GM12878 (cell line): ENCODE measurements around the gene IL17F. TPM values are rescaled to one million over a fixed set of nuclear protein-coding genes. Genes with fewer than 3 reads are reported as not detected.
A peak's percentile ranks its signal among the peaks of the same experiment; 100 is the strongest.

ENCODE experiments used
- E2F4 ChIP-seq: IDR thresholded peaks from 2 replicates; pipeline ENCODE4 v1.6.1; 2012; ENCODE audit warnings: low read depth, low read length, improper control_type of control experiment
- EP300 ChIP-seq, 2 experiments: fragments of 150-350 bp in 1 of 2; IDR thresholded peaks; 2 replicates each; pipeline ENCODE4 v1.6.1; 2011 to 2012; ENCODE audit warnings: low read depth in 2 of 2, low read length in 2 of 2, borderline replicate concordance in 1 of 2, improper control_type of control experiment in 1 of 2, inconsistent platforms in 1 of 2; ENCODE audit not compliant: control insufficient read depth in 1 of 2
- HCFC1 ChIP-seq: fragments of 150-350 bp; IDR thresholded peaks from 2 replicates; pipeline ENCODE4 v1.6.1; 2014; ENCODE audit warnings: low read length
- HDAC2 ChIP-seq: fragments of 200-600 bp; sonication (generic); IDR thresholded peaks from 2 replicates; pipeline ENCODE4 v1.6.1; 2017
- IKZF1 ChIP-seq: fragments of 450-650 bp; conservative IDR thresholded peaks from 2 replicates; pipeline ENCODE4 v1.6.1; 2017; ENCODE audit warnings: antibody characterized with exemption, mild to moderate bottlenecking
- KLF5 ChIP-seq: fragments of 450-650 bp; IDR thresholded peaks from 2 replicates; pipeline ENCODE4 v1.6.1; 2014; ENCODE audit warnings: mild to moderate bottlenecking; ENCODE audit not compliant: partially characterized antibody
- NR2C2 ChIP-seq: IDR thresholded peaks from 2 replicates; pipeline ENCODE4 v1.6.1; 2011; ENCODE audit warnings: borderline replicate concordance, low read depth; ENCODE audit not compliant: control insufficient read depth, insufficient read length
- NR2F1 ChIP-seq: fragments of 450-650 bp; conservative IDR thresholded peaks from 2 replicates; pipeline ENCODE4 v1.6.1; 2017; ENCODE audit warnings: mild to moderate bottlenecking
- PBX3 ChIP-seq: IDR thresholded peaks from 2 replicates; pipeline ENCODE4 v1.6.1; 2011; ENCODE audit warnings: mild to moderate bottlenecking, low read depth, low read length, moderate library complexity; ENCODE audit not compliant: insufficient replicate concordance
- RELB ChIP-seq: fragments of 450-650 bp; IDR thresholded peaks from 2 replicates; pipeline ENCODE4 v1.6.1; 2017; ENCODE audit warnings: low read depth, mild to moderate bottlenecking, moderate library complexity
- SMAD5 ChIP-seq: IDR thresholded peaks from 2 replicates; pipeline ENCODE4 v1.6.1; 2016; ENCODE audit warnings: antibody characterized with exemption, low read depth
- TARDBP ChIP-seq: IDR thresholded peaks from 2 replicates; pipeline ENCODE4 v1.6.1; 2016; ENCODE audit warnings: borderline replicate concordance
- YY1 ChIP-seq: IDR thresholded peaks from 2 replicates; pipeline ENCODE4 v1.6.1; 2011; ENCODE audit warnings: low read depth, mild to moderate bottlenecking, low read length
- ZBTB33 ChIP-seq: fragments of 450-650 bp; IDR thresholded peaks from 2 replicates; pipeline ENCODE4 v1.6.1; 2017; ENCODE audit warnings: mild to moderate bottlenecking
- ZNF592 ChIP-seq: fragments of 450-650 bp; IDR thresholded peaks from 2 replicates; pipeline ENCODE4 v1.6.1; 2017; ENCODE audit warnings: mild to moderate bottlenecking, moderate library complexity
- polyA plus RNA-seq, 11 experiments: library from polyadenylated mRNA; depleted of rRNA in 4 of 11; unstranded in 6 of 11; stranded (reverse) in 5 of 11; fragments of >200 nt; fragmentation: Nextera tagmentation in 4 of 11; fragmentation: Illumina TruSeq in 1 of 11; extraction: Ambion mirVana in 4 of 11; extraction: Trizol in 1 of 11; gene quantifications; 1 replicate in 1 of 11; 2 replicates in 10 of 11; pipeline versions ENCODE4 v1.2.1 to v1.2.3, GENCODE V29; 2011 to 2016; ENCODE audit warnings: inconsistent platforms in 2 of 11, missing spikeins in 2 of 11, low read depth in 1 of 11
- total RNA-seq, 4 experiments: library from RNA; depleted of rRNA in 3 of 4; stranded (reverse); fragments of >200 nt in 3 of 4; fragmentation: Illumina TruSeq in 1 of 4; extraction: Trizol in 1 of 4; gene quantifications; 2 replicates each; pipeline versions ENCODE4 v1.2.1 to v1.2.3, GENCODE V29; 2013 to 2021

IL17F gene
- total and polyA plus RNA-seq, 10 of the 15 experiments (the other 5 are each of a cell fraction or from before 2014, with no cell fraction given) = 0.20 TPM; not detected in 9

GRCh38 chr6:52284460-52285176 lies 40.3 kb upstream of the IL17F start, which contains the start of gene MCM3 (continued):
- TF ChIP-seq RELB (no peak; the same call in 1 of the 2 replicates), KLF5 (peak; percentile 25), SMAD5 (no peak; the same call in 1 of the 2 replicates), NR2F1 (peak; percentile 44; the same call in 1 of the 2 replicates), EP300 (IDR thresholded peaks at IDR 0.05; ENCODE audit: borderline replicate concordance in 1 of 2, control insufficient read depth in 1 of 2, low read depth in 2 of 2, low read length in 2 of 2) (no peak), TARDBP (0 out of 2 replicates have a peak, but pooled peaks have one; percentile 2), IKZF1 (peak; percentile 88), PBX3 (peak; percentile 95), ZNF592 (no peak), YY1 (0 out of 2 replicates have a peak, but pooled peaks have one; percentile 17), NR2C2 (no peak), E2F4 (peak; percentile 96), ZBTB33 (no peak), HDAC2 (no peak), HCFC1 (peak; percentile 91)
